Keratinocyte (primary cell): ENCODE data around the gene TNS3. TPM values are rescaled to one million over a fixed set of nuclear protein-coding genes. Genes with fewer than 3 reads are reported as not detected.

Source experiments
- DNase-seq: peaks from one replicate; pipeline ENCODE4 v3.0.0-alpha.2; 2011; ENCODE audit warnings: low read depth, missing footprints, low spot score
- FAIRE-seq: peaks from 2 replicates; lab custom pipeline; 2011; peaks lifted over from hg19 to GRCh38; lab: Jason Lieb, UNC
- H2AFZ ChIP-seq: 2 replicates; pipeline ENCODE4 v1.6.0; 2012; ENCODE audit warnings: low read length, control low read depth, inconsistent platforms; ENCODE audit not compliant: control insufficient read depth
- H3K27ac ChIP-seq: 2 replicates; pipeline ENCODE4 v1.5.1; 2011; ENCODE audit warnings: low read length; ENCODE audit not compliant: control insufficient read depth, insufficient read depth
- H3K27me3 ChIP-seq: 3 replicates; pipeline ENCODE4 v1.6.0; 2011; ENCODE audit warnings: low read length; ENCODE audit not compliant: control insufficient read depth, insufficient read depth; ENCODE audit errors: extremely low read depth
- H3K36me3 ChIP-seq, 2 experiments: 2 replicates in 1 of 2; 3 replicates in 1 of 2; pipeline ENCODE4 v1.5.1; 2011; ENCODE audit warnings: low read length in 2 of 2, mild to moderate bottlenecking in 1 of 2; ENCODE audit not compliant: control insufficient read depth in 2 of 2, insufficient read depth in 2 of 2; ENCODE audit errors: extremely low read depth in 1 of 2
- H3K4me1 ChIP-seq: 3 replicates; pipeline ENCODE4 v1.5.1; 2011; ENCODE audit warnings: low read length; ENCODE audit not compliant: control insufficient read depth, insufficient read depth; ENCODE audit errors: extremely low read depth
- H3K4me2 ChIP-seq: 3 replicates; pipeline ENCODE4 v1.6.0; 2011; ENCODE audit warnings: low read depth, low read length; ENCODE audit not compliant: control insufficient read depth, insufficient read depth; ENCODE audit errors: extremely low read depth
- H3K4me3 ChIP-seq, 3 experiments: fragments of 200-600 bp in 1 of 3; sonication (generic) in 1 of 3; 2 replicates in 2 of 3; 3 replicates in 1 of 3; pipeline ENCODE4 v1.5.1; 2011 to 2016; ENCODE audit warnings: low read length in 3 of 3, mild to moderate bottlenecking in 3 of 3, control low read depth in 2 of 3, inconsistent platforms in 1 of 3, low read depth in 1 of 3, mixed read lengths in 1 of 3, mixed run types in 1 of 3, moderate library complexity in 1 of 3; ENCODE audit not compliant: control insufficient read depth in 2 of 3, insufficient read depth in 2 of 3; ENCODE audit errors: extremely low read depth in 1 of 3
- H3K79me2 ChIP-seq: 2 replicates; pipeline ENCODE4 v1.6.0; 2012; ENCODE audit warnings: low read length; ENCODE audit not compliant: control insufficient read depth, insufficient read depth
- H3K9ac ChIP-seq: 3 replicates; pipeline ENCODE4 v1.6.0; 2011; ENCODE audit warnings: low read length; ENCODE audit not compliant: control insufficient read depth, insufficient read depth; ENCODE audit errors: extremely low read depth
- H3K9me1 ChIP-seq: 3 replicates; pipeline ENCODE4 v1.6.0; 2011; ENCODE audit warnings: low read length; ENCODE audit not compliant: control insufficient read depth, insufficient read depth; ENCODE audit errors: extremely low read depth
- H3K9me3 ChIP-seq: 2 replicates; pipeline ENCODE4 v1.5.1; 2012; ENCODE audit warnings: low read depth, low read length; ENCODE audit not compliant: control insufficient read depth
- H4K20me1 ChIP-seq: 3 replicates; pipeline ENCODE4 v1.6.0; 2011; ENCODE audit warnings: low read length; ENCODE audit not compliant: control insufficient read depth, insufficient read depth; ENCODE audit errors: extremely low read depth
- EZH2 ChIP-seq: IDR thresholded peaks from one replicate; pipeline ENCODE4 v1.6.1; 2012; ENCODE audit warnings: inconsistent platforms, mild to moderate bottlenecking, low read length, moderate library complexity
- dilution Hi-C: fragments of 300-500 bp; cut with MboI; formaldehyde crosslinking; loops from one replicate; pipeline ENCODE4 v1.7.0; 2020; ENCODE audit warnings: low sequenced_read_pairs; ENCODE audit not compliant: extremely low pct_ligation_motif_present
- polyA plus RNA-seq, 5 experiments: library from polyadenylated mRNA; depleted of rRNA in 3 of 5; stranded (reverse) in 3 of 5; stranded (forward) in 1 of 5; unstranded in 1 of 5; fragments of >200 nt; gene quantifications; 1 replicate in 1 of 5; 2 replicates in 3 of 5; 3 replicates in 1 of 5; pipeline versions ENCODE4 v1.2.1 to v1.2.3, GENCODE V29; 2011 to 2012; ENCODE audit warnings: missing spikeins in 2 of 5, low read depth in 1 of 5, low replicate concordance in 1 of 5
- TF ChIP-seq, protein P1 (sequence below), 3 experiments: IDR thresholded peaks in 1 of 3; conservative IDR thresholded peaks in 1 of 3; optimal IDR thresholded peaks in 1 of 3; 2 replicates in 2 of 3; 3 replicates in 1 of 3; pipeline versions ENCODE3 to v1.5.1; 2011; ENCODE audit warnings: low read length in 3 of 3, mild to moderate bottlenecking in 3 of 3, moderate library complexity in 2 of 3, control low read depth in 1 of 3, inconsistent platforms in 1 of 3; ENCODE audit not compliant: insufficient read depth in 2 of 3; ENCODE audit errors: extremely low read depth in 1 of 3

TNS3 gene
- polyA plus RNA-seq, 1 donor (not counting 4 experiments of a cell fraction or from before 2014, with no cell fraction given): 3.9 TPM

GRCh38 chr7:47281161-47281560 lies 300.8 kb downstream of the TNS3 start:
- TF ChIP-seq EZH2: no peak
- TF ChIP-seq, protein P1, sequence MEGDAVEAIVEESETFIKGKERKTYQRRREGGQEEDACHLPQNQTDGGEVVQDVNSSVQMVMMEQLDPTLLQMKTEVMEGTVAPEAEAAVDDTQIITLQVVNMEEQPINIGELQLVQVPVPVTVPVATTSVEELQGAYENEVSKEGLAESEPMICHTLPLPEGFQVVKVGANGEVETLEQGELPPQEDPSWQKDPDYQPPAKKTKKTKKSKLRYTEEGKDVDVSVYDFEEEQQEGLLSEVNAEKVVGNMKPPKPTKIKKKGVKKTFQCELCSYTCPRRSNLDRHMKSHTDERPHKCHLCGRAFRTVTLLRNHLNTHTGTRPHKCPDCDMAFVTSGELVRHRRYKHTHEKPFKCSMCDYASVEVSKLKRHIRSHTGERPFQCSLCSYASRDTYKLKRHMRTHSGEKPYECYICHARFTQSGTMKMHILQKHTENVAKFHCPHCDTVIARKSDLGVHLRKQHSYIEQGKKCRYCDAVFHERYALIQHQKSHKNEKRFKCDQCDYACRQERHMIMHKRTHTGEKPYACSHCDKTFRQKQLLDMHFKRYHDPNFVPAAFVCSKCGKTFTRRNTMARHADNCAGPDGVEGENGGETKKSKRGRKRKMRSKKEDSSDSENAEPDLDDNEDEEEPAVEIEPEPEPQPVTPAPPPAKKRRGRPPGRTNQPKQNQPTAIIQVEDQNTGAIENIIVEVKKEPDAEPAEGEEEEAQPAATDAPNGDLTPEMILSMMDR (optimal IDR thresholded peaks at IDR 0.05 in 1 of 3, IDR thresholded peaks at IDR 0.05 in 1 of 3, conservative IDR thresholded peaks at IDR 0.05 in 1 of 3; ENCODE audit: extremely low read depth in 1 of 3, insufficient read depth in 2 of 3, low read length in 3 of 3): no peak
- no peak for FAIRE-seq
- H3K36me3 ChIP-seq: no peaks in the 10 kb centered on the region

GRCh38 chr7:47280114-47280513 lies 301.8 kb downstream of the TNS3 start:
- no peaks in the 10 kb centered on the region for H4K20me1 ChIP-seq
- no peaks in the 10 kb centered on the region for H3K36me3 ChIP-seq
- H3K4me2 ChIP-seq: no peak overlapping the region
- H3K79me2 ChIP-seq: no peaks in the 10 kb centered on the region
- no peak overlapping the region for H2AFZ ChIP-seq
- no peak for DNase-seq
- no peaks in the 10 kb centered on the region for H3K27me3 ChIP-seq
- no peak overlapping the region for H3K27ac ChIP-seq
- no peak for FAIRE-seq
- no peak for TF ChIP-seq EZH2
- dilution Hi-C loops: no loop called here
- H3K9ac ChIP-seq: no peak overlapping the region
- peaks cover 12% of the 10 kb centered on the region for H3K4me1 ChIP-seq
- no peaks in the 10 kb centered on the region for H3K9me3 ChIP-seq
- no peak overlapping the region for H3K4me3 ChIP-seq
- no peaks in the 10 kb centered on the region for H3K9me1 ChIP-seq

More at GRCh38 chr7:47281161-47281560, 300.8 kb downstream of the TNS3 start:
- no peak overlapping the region for H3K27ac ChIP-seq
- H3K9me3 ChIP-seq: no peaks in the 10 kb centered on the region
- peaks cover 12% of the 10 kb centered on the region for H3K4me1 ChIP-seq
- no peak overlapping the region for H2AFZ ChIP-seq
- H3K9me1 ChIP-seq: no peaks in the 10 kb centered on the region
- no peaks in the 10 kb centered on the region for H3K79me2 ChIP-seq
- H3K4me2 ChIP-seq: no peak overlapping the region
- no peak overlapping the region for H3K9ac ChIP-seq
- no peak for DNase-seq
- H4K20me1 ChIP-seq: no peaks in the 10 kb centered on the region
- no peaks in the 10 kb centered on the region for H3K27me3 ChIP-seq
- no peak overlapping the region for H3K4me3 ChIP-seq
- dilution Hi-C loops: no loop called here

- H3K4me3 ChIP-seq: no peak overlapping the region
- no peaks in the 10 kb centered on the region for H4K20me1 ChIP-seq
- H3K4me1 ChIP-seq: peaks cover 2% of the 10 kb centered on the region
- no peaks in the 10 kb centered on the region for H3K79me2 ChIP-seq
- TF ChIP-seq, protein P1 (optimal IDR thresholded peaks at IDR 0.05 in 1 of 3, IDR thresholded peaks at IDR 0.05 in 1 of 3, conservative IDR thresholded peaks at IDR 0.05 in 1 of 3; ENCODE audit: extremely low read depth in 1 of 3, insufficient read depth in 2 of 3, low read length in 3 of 3): no peak
- TF ChIP-seq EZH2: no peak
- dilution Hi-C loops: no loop called here
- H2AFZ ChIP-seq: no peak overlapping the region
- no peak overlapping the region for H3K27ac ChIP-seq
- no peaks in the 10 kb centered on the region for H3K9me3 ChIP-seq
- H3K27me3 ChIP-seq: no peaks in the 10 kb centered on the region
- H3K9me1 ChIP-seq: no peaks in the 10 kb centered on the region
- no peaks in the 10 kb centered on the region for H3K36me3 ChIP-seq
- H3K4me2 ChIP-seq: no peak overlapping the region
- no peak overlapping the region for H3K9ac ChIP-seq
- DNase-seq: no peak
- FAIRE-seq: no peak
Observed at GRCh38 chr7:47278043-47278442, 303.9 kb downstream of the TNS3 start.
